GM12872 (cell line): ENCODE results near the gene CELF4.

Experiments used
- CTCF ChIP-seq: IDR thresholded peaks from 3 replicates; pipeline ENCODE4 v1.5.1; 2011; ENCODE audit warnings: low read depth, mild to moderate bottlenecking, low read length, moderate library complexity; ENCODE audit not compliant: insufficient read depth

CELF4 gene

GRCh38 chr18:37452682-37453385, 112.8 kb downstream of the CELF4 start:
- no peak for TF ChIP-seq CTCF

DNA sequence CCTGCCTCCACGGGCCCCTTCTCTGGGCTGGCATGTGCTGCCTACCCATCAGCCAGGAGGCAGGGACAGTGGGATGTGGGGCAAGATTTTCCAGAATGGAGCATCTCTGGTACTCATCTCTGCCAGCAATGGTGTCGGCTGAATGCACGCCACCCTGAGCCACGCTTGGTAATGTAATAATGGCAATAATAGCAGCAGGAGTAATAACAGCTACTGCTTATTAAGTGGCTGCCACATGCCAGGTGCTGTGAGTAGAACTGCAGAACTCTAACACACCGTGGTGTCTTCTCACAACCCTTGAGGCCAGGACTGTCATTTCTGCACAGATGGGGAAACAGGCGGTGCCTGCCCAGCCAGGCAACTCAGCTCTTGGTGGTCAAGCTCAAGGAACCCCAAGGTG, 113.6 kb downstream of the CELF4 start:
- TF ChIP-seq CTCF, result no peak

DNA sequence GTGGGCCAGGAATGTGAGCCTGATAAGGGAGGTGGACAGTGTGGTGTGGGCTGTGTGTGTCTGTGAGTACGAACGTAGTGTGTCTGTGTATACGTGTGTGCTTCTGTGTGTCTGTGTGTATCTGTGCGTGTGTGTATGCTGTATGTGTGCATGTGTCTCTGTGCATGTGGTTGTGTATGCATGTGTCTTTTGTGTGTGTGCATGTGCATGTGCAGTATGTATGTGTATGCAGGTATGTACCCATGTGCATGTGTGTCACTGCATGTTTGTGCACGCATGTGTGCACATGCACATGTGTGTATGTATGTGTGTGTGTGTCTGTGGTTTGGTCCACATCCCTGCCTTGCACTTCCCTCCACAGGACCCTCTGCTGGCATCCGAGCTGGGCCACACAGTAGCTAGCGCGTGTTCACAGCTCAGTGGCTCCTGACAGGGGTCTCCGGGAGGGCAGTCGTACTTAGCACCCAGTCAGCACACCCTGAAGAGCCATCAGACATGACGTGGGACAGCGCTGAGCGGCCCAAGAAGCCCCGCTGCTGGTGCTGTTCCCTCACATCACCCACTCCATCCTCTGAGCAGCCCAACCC, 114.3 kb downstream of the CELF4 start:
- TF ChIP-seq CTCF, result no peak

- no peak for TF ChIP-seq CTCF
These were observed 115.0 kb downstream of the CELF4 start for GRCh38 chr18:37450434-37451132.

GRCh38 chr18:37449618-37450017, 116.0 kb downstream of the CELF4 start:
- TF ChIP-seq CTCF, result no peak

- TF ChIP-seq CTCF, result no peak
These were observed 116.7 kb downstream of the CELF4 start for GRCh38 chr18:37448946-37449345.

DNA sequence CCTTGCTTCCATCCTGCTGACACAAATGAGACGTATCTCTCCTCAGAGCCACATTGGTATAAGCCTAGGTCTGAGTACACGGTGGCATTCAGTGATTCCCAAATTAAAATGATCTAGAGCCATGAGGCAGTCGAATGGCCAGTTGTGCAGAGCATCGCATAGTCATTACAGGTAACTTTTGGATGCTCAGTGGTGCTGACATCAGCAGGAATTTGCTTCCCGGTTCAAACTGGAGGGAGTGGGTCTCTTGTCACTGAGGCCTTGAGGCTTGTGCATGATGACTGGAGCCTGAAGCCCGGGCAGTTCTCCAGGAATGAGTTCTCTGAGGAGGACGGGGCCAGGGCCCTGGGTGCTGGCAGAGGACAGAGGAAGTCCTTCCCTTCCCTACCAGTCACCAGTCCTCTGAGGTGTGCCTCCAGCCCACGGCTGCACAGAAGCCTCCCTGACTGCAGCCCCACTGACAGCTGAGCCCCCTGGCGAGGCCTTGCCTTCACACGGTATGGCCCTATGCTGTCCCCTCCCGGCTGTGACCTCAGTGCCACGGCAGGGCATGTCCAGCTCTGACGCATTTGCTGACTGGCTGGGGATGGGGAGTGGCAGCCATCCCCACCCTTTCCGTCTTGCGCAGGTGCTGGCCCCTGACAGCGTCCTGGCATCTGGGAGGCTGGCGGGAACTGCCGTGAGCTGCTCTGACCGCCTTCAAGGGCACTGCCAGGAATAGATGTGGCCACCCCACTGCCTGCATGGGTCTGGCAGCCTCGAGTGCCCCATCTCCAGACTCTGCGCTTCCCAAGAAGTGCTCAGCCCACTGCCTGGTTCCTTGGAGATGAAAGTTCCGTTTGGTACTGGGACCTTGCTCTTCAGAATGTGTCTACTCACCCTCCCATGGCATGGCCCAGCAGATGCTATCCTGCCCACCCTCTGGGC, 117.4 kb downstream of the CELF4 start:
- no peak for TF ChIP-seq CTCF
